COR-L47 (cell line): Measurements from ENCODE around the gene MDM2.
"Not testable (repeated sequence)": the region's sequence is repeated elsewhere in the genome, so short reads cannot be mapped to it uniquely, and the experiment has no call there.

Experiments
- DNase-seq: peaks from one replicate; lab custom pipeline; 2025; lab: John Stamatoyannopoulos, UW

Gene MDM2

GRCh38 chr12:68827895-68828671 is 20.1 kb downstream of the MDM2 start:
- DNase-seq = no peak

- DNase-seq = no peak
Measured at GRCh38 chr12:68828672-68829068, 20.7 kb downstream of the MDM2 start.

- no peak for DNase-seq
Measured at GRCh38 chr12:68831272-68831671, 23.3 kb downstream of the MDM2 start.

GRCh38 chr12:68831751-68832503 is 23.9 kb downstream of the MDM2 start:
- no peak for DNase-seq

GRCh38 chr12:68832504-68832867 is 24.5 kb downstream of the MDM2 start:
- no peak for DNase-seq

- DNase-seq = no peak
Measured at GRCh38 chr12:68833508-68833907, 25.5 kb downstream of the MDM2 start.

- no peak for DNase-seq
Measured at GRCh38 chr12:68835333-68835908, 27.4 kb downstream of the MDM2 start.

GRCh38 chr12:68837215-68837614 is 29.2 kb downstream of the MDM2 start:
- no peak for DNase-seq

GRCh38 chr12:68838046-68838886 is 30.3 kb downstream of the MDM2 start:
- DNase-seq = no peak

- no peak for DNase-seq
Measured at GRCh38 chr12:68839183-68840147, 31.5 kb downstream of the MDM2 start.

- DNase-seq = not testable (repeated sequence)
Measured at GRCh38 chr12:68841175-68841574, 33.2 kb downstream of the MDM2 start.

GRCh38 chr12:68841717-68842116 is 33.7 kb downstream of the MDM2 start:
- no peak for DNase-seq

- no peak for DNase-seq
Measured at GRCh38 chr12:68842123-68842522, 34.1 kb downstream of the MDM2 start.

- no peak for DNase-seq
Measured at GRCh38 chr12:68842784-68843567, 35.0 kb downstream of the MDM2 start.

GRCh38 chr12:68844318-68844745 is 36.4 kb downstream of the MDM2 start:
- DNase-seq = no peak

GRCh38 chr12:68844788-68845695 is 37.1 kb downstream of the MDM2 start:
- DNase-seq = no peak

GRCh38 chr12:68846811-68847210 is 38.8 kb downstream of the MDM2 start:
- DNase-seq = no peak

- no peak for DNase-seq
Measured at GRCh38 chr12:68850390-68850789, 42.4 kb downstream of the MDM2 start.
